ENCODE data around the gene FMOD. TPM values are rescaled to one million over a fixed set of nuclear protein-coding genes. Genes with fewer than 3 reads are reported as not detected.
A peak's percentile ranks its signal among the peaks of the same experiment; 100 is the strongest.

Gene FMOD
- polyA plus RNA-seq, 1 experiment: 18.0 TPM

- peak overlapping the region; percentile 93 for H3K4me3 ChIP-seq (ENCODE audit: low read depth, low read length)
- H3K27me3 ChIP-seq (ENCODE audit: control insufficient read depth, insufficient read depth, low read length): no peaks in the 10 kb centered on the region
- DNase-seq (ENCODE audit: low read depth): peak; percentile 70
- POLR2A ChIA-PET: interaction anchor here (1.7 kb wide), 1 partner anchor 11 kb away, joined by 6 read pairs; no protein-coding TSS in a partner anchor
- CTCF ChIA-PET: interaction anchor here (0.9 to 4.5 kb wide), 15 partner anchors 10 to 38 kb away, joined by 3 to 23 read pairs (median 5); no protein-coding TSS in a partner anchor
- H3K36me3 ChIP-seq (ENCODE audit: control insufficient read depth, insufficient read depth, low read length): peaks cover 12% of the 10 kb centered on the region
- TF ChIP-seq, protein P1, sequence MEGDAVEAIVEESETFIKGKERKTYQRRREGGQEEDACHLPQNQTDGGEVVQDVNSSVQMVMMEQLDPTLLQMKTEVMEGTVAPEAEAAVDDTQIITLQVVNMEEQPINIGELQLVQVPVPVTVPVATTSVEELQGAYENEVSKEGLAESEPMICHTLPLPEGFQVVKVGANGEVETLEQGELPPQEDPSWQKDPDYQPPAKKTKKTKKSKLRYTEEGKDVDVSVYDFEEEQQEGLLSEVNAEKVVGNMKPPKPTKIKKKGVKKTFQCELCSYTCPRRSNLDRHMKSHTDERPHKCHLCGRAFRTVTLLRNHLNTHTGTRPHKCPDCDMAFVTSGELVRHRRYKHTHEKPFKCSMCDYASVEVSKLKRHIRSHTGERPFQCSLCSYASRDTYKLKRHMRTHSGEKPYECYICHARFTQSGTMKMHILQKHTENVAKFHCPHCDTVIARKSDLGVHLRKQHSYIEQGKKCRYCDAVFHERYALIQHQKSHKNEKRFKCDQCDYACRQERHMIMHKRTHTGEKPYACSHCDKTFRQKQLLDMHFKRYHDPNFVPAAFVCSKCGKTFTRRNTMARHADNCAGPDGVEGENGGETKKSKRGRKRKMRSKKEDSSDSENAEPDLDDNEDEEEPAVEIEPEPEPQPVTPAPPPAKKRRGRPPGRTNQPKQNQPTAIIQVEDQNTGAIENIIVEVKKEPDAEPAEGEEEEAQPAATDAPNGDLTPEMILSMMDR (IDR thresholded peaks at IDR 0.05; ENCODE audit: insufficient read depth, low read depth, low read length): peak; percentile 23; the same call in 1 of the 2 replicates
Observed at GRCh38 chr1:203306089-203306964, 44.6 kb downstream of the FMOD start.

- Histone ChIP-seq H3K4me3 (ENCODE audit: low read depth, low read length) (peak overlapping the region; percentile 93), H3K36me3 (ENCODE audit: control insufficient read depth, insufficient read depth, low read length) (peaks cover 12% of the 10 kb centered on the region), H3K27me3 (ENCODE audit: control insufficient read depth, insufficient read depth, low read length) (no peaks in the 10 kb centered on the region)
- CTCF ChIA-PET: interaction anchor here (1.1 to 4.5 kb wide), 10 partner anchors 10 to 37 kb away, joined by 3 to 23 read pairs (median 6); no protein-coding TSS in a partner anchor
- POLR2A ChIA-PET: no interaction called here
- TF ChIP-seq, protein P1 (IDR thresholded peaks at IDR 0.05; ENCODE audit: insufficient read depth, low read depth, low read length): no peak
- DNase-seq (ENCODE audit: low read depth): no peak
Observed at GRCh38 chr1:203305809-203306088, 45.2 kb downstream of the FMOD start.

GRCh38 chr1:203304919-203305808 is 45.8 kb downstream of the FMOD start, which contains the start of gene BTG2:
Gene BTG2 (plus strand): TSS chr1:203305519. CDS start chr1:203305607, 88 bp downstream.
- DNase-seq (ENCODE audit: low read depth): peak; percentile 31
- H3K36me3 ChIP-seq (ENCODE audit: control insufficient read depth, insufficient read depth, low read length): peaks cover 12% of the 10 kb centered on the region
- POLR2A ChIA-PET: interaction anchor here (0.6 to 0.7 kb wide), 3 partner anchors 11 to 173 kb away, joined by 6 to 17 read pairs (median 8); no protein-coding TSS in a partner anchor
- CTCF ChIA-PET: interaction anchor here (1.0 to 2.0 kb wide), 4 partner anchors 9 to 24 kb away, joined by 3 to 7 read pairs (median 4); no protein-coding TSS in a partner anchor
- TF ChIP-seq, protein P1 (IDR thresholded peaks at IDR 0.05; ENCODE audit: insufficient read depth, low read depth, low read length): no peak
- no peaks in the 10 kb centered on the region; the same call in 1 of the 2 replicates for H3K27me3 ChIP-seq (ENCODE audit: control insufficient read depth, insufficient read depth, low read length)
- H3K4me3 ChIP-seq (ENCODE audit: low read depth, low read length): peak within 1 kb of the TSS; percentile 93

- H3K27me3 ChIP-seq (ENCODE audit: control insufficient read depth, insufficient read depth, low read length): no peaks in the 10 kb centered on the region; the same call in none of the 2 replicates
- H3K36me3 ChIP-seq (ENCODE audit: control insufficient read depth, insufficient read depth, low read length): peaks cover 12% of the 10 kb centered on the region
- ChIA-PET CTCF (interaction anchor here (1.0 kb wide), 1 partner anchor 8 kb away, joined by 3 read pairs; no protein-coding TSS in a partner anchor), POLR2A (interaction anchor here (0.6 to 0.7 kb wide), 3 partner anchors 12 to 174 kb away, joined by 6 to 17 read pairs (median 8); no protein-coding TSS in a partner anchor)
- TF ChIP-seq, protein P1 (IDR thresholded peaks at IDR 0.05; ENCODE audit: insufficient read depth, low read depth, low read length): no peak
- no peak overlapping the region for H3K4me3 ChIP-seq (ENCODE audit: low read depth, low read length)
- DNase-seq (ENCODE audit: low read depth): no peak
Observed at GRCh38 chr1:203304391-203304918, 46.5 kb downstream of the FMOD start.

Measured in BJ (cell line).